ENCODE measurements around the gene GIMAP4.
"Not testable (repeated sequence)": the region's sequence is repeated elsewhere in the genome, so short reads cannot be mapped to it uniquely, and the experiment has no call there.

Gene GIMAP4

GRCh38 chr7:150567169-150567568 lies at the start of gene GIMAP4:
TSS of gene GIMAP4 (plus strand) at chr7:150567390. CDS start at chr7:150569902, 2,512 bp downstream.
- no peaks in the 10 kb centered on the region for H3K9me3 Mint-ChIP-seq
- no peak within 1 kb of the TSS for H3K4me3 Mint-ChIP-seq
- H3K27ac Mint-ChIP-seq: no peak within 1 kb of the TSS
- DNase-seq (no peak), ATAC-seq (replicated peaks) (no peak)
- H3K27me3 Mint-ChIP-seq: peaks cover 0 to 4% of the 10 kb centered on the region in 2 donors
- peaks cover 0 to 4% of the 10 kb centered on the region in 2 donors for H3K4me1 Mint-ChIP-seq
- no peaks in the 10 kb centered on the region for H3K36me3 Mint-ChIP-seq

GRCh38 chr7:150519310-150519709 lies 47.9 kb upstream of the GIMAP4 start:
- Mint-ChIP-seq H3K27ac (no peak overlapping the region), H3K36me3 (no peaks in the 10 kb centered on the region), H3K4me3 (no peak overlapping the region), H3K9me3 (no peaks in the 10 kb centered on the region), H3K27me3 (peaks cover 7 to 8% of the 10 kb centered on the region in 2 donors), H3K4me1 (peaks cover 6 to 8% of the 10 kb centered on the region in 2 donors)
- DNase-seq (no peak), ATAC-seq (replicated peaks) (no peak)

DNA sequence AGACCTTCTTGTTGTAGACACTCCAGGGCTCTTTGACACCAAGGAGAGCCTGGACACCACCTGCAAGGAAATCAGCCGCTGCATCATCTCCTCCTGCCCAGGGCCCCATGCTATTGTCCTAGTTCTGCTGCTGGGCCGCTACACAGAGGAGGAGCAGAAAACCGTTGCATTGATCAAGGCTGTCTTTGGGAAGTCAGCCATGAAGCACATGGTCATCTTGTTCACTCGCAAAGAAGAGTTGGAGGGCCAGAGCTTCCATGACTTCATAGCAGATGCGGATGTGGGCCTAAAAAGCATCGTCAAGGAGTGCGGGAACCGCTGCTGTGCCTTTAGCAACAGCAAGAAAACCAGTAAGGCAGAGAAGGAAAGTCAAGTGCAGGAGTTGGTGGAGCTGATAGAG lies 47.0 kb upstream of the GIMAP4 start:
- H3K27me3 Mint-ChIP-seq: no peaks in the 10 kb centered on the region
- H3K36me3 Mint-ChIP-seq: no peaks in the 10 kb centered on the region
- ATAC-seq (replicated peaks) (no peak), DNase-seq (no peak)
- no peaks in the 10 kb centered on the region for H3K9me3 Mint-ChIP-seq
- H3K4me1 Mint-ChIP-seq: no peaks in the 10 kb centered on the region
- H3K27ac Mint-ChIP-seq: no peak overlapping the region
- H3K4me3 Mint-ChIP-seq: no peak overlapping the region

- DNase-seq; ATAC-seq (replicated peaks); H3K27ac Mint-ChIP-seq; H3K36me3 Mint-ChIP-seq; H3K27me3 Mint-ChIP-seq; H3K9me3 Mint-ChIP-seq; H3K4me1 Mint-ChIP-seq; H3K4me3 Mint-ChIP-seq: not testable (repeated sequence)
These were observed 44.3 kb upstream of the GIMAP4 start for GRCh38 chr7:150522931-150523330.

DNA sequence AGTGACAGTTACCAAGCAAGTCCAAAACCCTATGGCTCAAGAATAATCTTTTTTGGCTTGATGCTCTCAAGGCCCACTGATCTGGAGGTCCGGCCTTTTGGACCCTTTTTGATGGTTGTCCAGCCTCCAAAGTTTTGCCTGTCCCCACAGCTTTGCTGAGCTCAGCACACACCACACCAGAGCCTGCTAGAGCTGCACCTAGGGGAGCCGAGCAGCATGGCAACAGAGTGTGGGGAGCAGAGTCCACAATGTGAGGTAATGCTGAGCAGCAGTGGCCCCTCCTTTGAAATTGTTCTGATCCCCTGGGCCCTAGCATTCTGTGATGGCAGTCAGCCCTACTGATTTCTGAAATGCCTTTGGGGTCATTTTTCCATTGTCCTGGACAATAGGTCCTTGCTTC lies 43.2 kb upstream of the GIMAP4 start:
- ATAC-seq (replicated peaks) (no peak), DNase-seq (no peak)
- Mint-ChIP-seq H3K9me3 (peaks cover 6 to 13% of the 10 kb centered on the region in 2 donors), H3K4me3 (no peak overlapping the region), H3K4me1 (no peaks in the 10 kb centered on the region), H3K27ac (no peak overlapping the region), H3K36me3 (no peaks in the 10 kb centered on the region), H3K27me3 (no peaks in the 10 kb centered on the region)

DNA sequence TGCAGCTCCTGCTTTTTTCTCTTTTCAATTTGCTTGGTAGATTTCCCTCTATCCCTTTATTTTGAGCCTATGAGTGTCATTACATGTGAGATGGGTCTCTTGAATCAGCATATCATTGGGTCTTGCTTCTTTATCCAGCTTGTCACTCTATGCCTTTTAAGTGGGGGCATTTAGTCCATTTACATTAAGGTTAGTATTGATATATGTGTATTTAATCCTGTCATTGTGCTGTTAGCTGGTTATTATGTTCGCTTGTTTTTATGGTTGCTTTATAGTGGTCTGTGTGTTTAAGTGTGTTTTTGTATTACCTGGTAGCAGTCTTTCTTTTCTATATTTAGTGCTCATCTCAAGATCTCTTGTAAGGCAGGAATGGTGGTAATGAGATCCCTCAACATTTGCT lies 35.5 kb upstream of the GIMAP4 start:
- Mint-ChIP-seq H3K4me1 (no peaks in the 10 kb centered on the region), H3K27ac (no peak overlapping the region), H3K9me3 (peaks cover 34 to 36% of the 10 kb centered on the region in 2 donors), H3K36me3 (peaks cover 3 to 4% of the 10 kb centered on the region in 2 donors), H3K4me3 (no peak overlapping the region), H3K27me3 (peaks cover 19 to 24% of the 10 kb centered on the region in 2 donors)
- no peak for DNase-seq
- ATAC-seq (replicated peaks): no peak

GRCh38 chr7:150538259-150538658 lies 28.9 kb upstream of the GIMAP4 start:
- no peak overlapping the region for H3K27ac Mint-ChIP-seq
- DNase-seq: no peak

DNA sequence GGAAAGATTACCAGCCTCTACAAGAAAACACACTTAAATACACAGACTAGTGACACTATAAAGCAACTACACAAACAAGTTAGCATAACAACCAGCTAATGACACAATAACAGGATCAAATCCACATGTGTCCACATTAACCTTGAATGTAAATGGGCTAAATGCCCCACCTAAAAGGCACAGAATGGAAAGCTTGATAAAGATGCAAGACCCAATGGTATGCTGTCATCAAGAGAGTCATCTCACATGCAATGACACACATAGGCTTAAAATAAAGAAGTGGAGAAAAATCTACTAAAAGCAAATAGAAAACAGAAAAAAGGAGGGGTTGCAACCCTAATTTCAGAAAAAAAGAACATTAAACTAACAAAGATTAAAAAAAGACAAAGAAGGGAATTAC lies 14.0 kb upstream of the GIMAP4 start:
- Mint-ChIP-seq H3K27me3 (peaks cover 0 to 13% of the 10 kb centered on the region in 2 donors), H3K4me1 (no peaks in the 10 kb centered on the region), H3K36me3 (no peaks in the 10 kb centered on the region)

More at GRCh38 chr7:150538259-150538658, 28.9 kb upstream of the GIMAP4 start:
- no peaks in the 10 kb centered on the region for H3K4me1 Mint-ChIP-seq
- ATAC-seq (replicated peaks): no peak
- H3K36me3 Mint-ChIP-seq: peaks cover 3 to 13% of the 10 kb centered on the region in 2 donors
- H3K27me3 Mint-ChIP-seq: peaks cover 4 to 16% of the 10 kb centered on the region in 2 donors
- H3K9me3 Mint-ChIP-seq: peaks cover 36 to 39% of the 10 kb centered on the region in 2 donors
- no peak overlapping the region for H3K4me3 Mint-ChIP-seq

DNA sequence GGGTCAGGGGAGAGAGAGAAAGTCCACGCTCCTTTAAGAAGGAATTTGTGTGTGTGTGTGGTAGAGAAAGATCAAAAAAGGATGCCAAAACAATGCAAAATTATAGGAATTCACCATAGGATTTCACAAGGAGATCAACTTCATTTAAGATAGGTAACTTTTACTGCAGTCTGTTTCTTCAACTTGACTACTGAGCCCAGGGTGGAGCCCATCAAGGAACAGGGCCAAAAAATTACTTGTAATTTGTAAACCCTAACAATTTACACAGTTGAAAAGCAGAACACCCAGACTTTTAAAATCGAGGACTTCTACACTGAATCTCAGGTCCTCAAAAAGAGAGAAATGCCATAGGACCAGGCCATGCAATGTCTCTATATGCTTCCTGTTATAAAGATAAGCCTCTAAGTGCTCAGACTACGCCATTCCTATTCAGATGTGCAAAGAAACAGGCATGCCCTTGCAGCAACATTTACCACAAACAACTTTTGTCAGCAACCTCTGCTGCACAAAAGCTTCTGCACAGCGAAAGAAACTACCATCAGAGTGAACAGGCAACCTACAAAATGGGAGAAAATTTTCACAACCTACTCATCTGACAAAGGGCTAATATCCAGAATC lies 10.6 kb upstream of the GIMAP4 start:
- Mint-ChIP-seq H3K9me3 (peaks cover 17 to 28% of the 10 kb centered on the region in 2 donors), H3K27me3 (peaks cover 0 to 8% of the 10 kb centered on the region in 2 donors), H3K4me1 (no peaks in the 10 kb centered on the region), H3K36me3 (peaks cover 0 to 2% of the 10 kb centered on the region in 2 donors), H3K27ac (no peak overlapping the region), H3K4me3 (no peak overlapping the region)
- DNase-seq: no peak
- ATAC-seq (replicated peaks): no peak

More for the DNA sequence above, 14.0 kb upstream of the GIMAP4 start:
- DNase-seq (no peak), ATAC-seq (replicated peaks) (no peak)
- Mint-ChIP-seq H3K4me3 (no peak overlapping the region), H3K27ac (no peak overlapping the region), H3K9me3 (peaks cover 15 to 16% of the 10 kb centered on the region in 2 donors)

DNA sequence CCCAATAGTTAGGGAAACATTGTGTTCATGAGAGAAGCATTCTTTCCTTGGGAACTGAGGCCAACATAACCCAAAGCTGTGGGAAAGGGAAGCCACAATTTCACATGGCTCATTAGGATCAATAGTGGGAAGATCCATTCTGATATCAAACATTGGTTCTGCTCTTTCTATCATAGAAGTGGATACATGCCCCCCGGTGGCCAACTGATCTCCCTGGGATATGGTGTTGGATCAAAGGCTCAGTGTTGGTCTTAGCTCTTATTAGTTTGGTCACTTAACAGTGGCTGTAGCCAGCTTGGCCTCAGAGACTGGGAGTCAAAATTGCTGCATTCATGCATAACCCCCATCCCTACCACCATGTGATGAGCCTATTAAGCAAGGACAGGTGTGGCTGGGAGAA lies 6.7 kb upstream of the GIMAP4 start:
- no peak overlapping the region for H3K4me3 Mint-ChIP-seq
- no peaks in the 10 kb centered on the region for H3K4me1 Mint-ChIP-seq
- DNase-seq: no peak
- ATAC-seq (replicated peaks): no peak
- H3K36me3 Mint-ChIP-seq: peaks cover 0 to 2% of the 10 kb centered on the region in 2 donors
- H3K27ac Mint-ChIP-seq: no peak overlapping the region
- H3K9me3 Mint-ChIP-seq: peaks cover 16 to 19% of the 10 kb centered on the region in 2 donors
- peaks cover 0 to 4% of the 10 kb centered on the region in 2 donors for H3K27me3 Mint-ChIP-seq

DNA sequence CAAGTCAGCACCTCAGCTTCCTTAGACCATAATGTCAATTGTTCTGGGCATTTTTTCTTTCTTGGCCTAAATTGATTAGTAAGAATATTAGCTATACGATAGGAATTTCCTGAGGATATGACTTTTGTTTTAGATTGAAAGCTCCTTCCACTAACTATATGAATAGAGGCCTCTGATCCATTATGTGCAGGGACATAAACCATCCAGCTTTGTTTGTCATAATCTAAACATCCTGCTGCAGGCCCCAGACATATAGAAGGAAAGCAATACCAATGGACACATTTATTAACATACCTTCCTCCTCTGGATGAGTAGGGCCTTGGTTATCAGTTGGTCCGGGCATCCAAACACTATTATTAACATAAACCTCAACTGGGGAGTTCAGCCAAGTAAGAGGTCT lies 4.3 kb upstream of the GIMAP4 start:
- ATAC-seq (replicated peaks): no peak
- H3K4me1 Mint-ChIP-seq: peaks cover 0 to 2% of the 10 kb centered on the region in 2 donors
- peaks cover 16 to 19% of the 10 kb centered on the region in 2 donors for H3K9me3 Mint-ChIP-seq
- H3K36me3 Mint-ChIP-seq: peaks cover 0 to 2% of the 10 kb centered on the region in 2 donors
- H3K27me3 Mint-ChIP-seq: peaks cover 0 to 4% of the 10 kb centered on the region in 2 donors
- DNase-seq: no peak
- no peak overlapping the region for H3K27ac Mint-ChIP-seq
- H3K4me3 Mint-ChIP-seq: no peak overlapping the region

- Mint-ChIP-seq H3K36me3 (peaks cover 0 to 2% of the 10 kb centered on the region in 2 donors), H3K9me3 (peaks cover 14 to 16% of the 10 kb centered on the region in 2 donors), H3K27me3 (peaks cover 0 to 4% of the 10 kb centered on the region in 2 donors), H3K27ac (no peak overlapping the region), H3K4me3 (no peak overlapping the region), H3K4me1 (peaks cover 0 to 2% of the 10 kb centered on the region in 2 donors)
- ATAC-seq (replicated peaks) (no peak), DNase-seq (no peak)
These were observed 3.2 kb upstream of the GIMAP4 start for GRCh38 chr7:150564006-150564405.

DNA sequence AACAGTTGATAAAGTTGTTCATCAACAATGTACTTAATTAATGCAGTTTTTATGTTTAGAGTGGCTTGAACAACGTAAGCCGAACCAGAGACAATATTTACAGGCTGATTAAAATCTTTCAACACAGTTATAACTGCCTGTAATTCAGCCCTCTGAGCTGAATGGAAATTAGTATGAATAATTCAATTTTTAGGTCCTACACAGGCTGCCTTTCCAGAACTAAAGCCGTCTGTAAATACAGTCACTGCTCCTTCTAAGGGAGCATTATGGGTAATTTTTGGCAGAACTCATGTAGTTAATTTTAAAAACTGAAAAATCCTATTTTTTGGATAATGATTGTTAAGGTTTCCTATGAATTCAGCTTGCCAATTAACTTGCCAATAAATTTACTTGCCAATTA lies 2.6 kb upstream of the GIMAP4 start:
- H3K36me3 Mint-ChIP-seq: peaks cover 0 to 2% of the 10 kb centered on the region in 2 donors
- no peak overlapping the region for H3K4me3 Mint-ChIP-seq
- peaks cover 0 to 4% of the 10 kb centered on the region in 2 donors for H3K27me3 Mint-ChIP-seq
- no peak overlapping the region for H3K27ac Mint-ChIP-seq
- peaks cover 0 to 4% of the 10 kb centered on the region in 2 donors for H3K4me1 Mint-ChIP-seq
- H3K9me3 Mint-ChIP-seq: peaks cover 11 to 14% of the 10 kb centered on the region in 2 donors
- no peak for DNase-seq
- ATAC-seq (replicated peaks): no peak

DNA sequence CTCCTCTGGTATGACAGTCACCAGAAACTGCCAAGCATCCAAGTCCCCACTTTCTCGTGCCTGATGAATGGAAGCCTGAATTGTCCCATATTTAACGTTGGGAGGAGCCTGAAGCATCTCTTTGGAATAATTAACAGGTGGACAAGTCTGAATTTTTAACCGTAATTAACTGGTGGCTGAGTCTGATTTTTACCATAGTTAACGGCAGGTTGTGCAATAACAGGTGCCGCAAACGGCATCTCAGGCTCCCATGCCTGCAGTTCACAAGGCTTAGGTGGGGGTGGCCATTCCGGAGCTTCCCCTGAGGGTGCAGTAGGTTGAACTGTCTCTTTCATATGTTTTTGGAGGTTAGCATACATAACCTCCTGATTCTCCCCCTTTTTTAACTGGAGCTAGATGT lies 2.0 kb upstream of the GIMAP4 start:
- H3K4me3 Mint-ChIP-seq: no peak overlapping the region

DNA sequence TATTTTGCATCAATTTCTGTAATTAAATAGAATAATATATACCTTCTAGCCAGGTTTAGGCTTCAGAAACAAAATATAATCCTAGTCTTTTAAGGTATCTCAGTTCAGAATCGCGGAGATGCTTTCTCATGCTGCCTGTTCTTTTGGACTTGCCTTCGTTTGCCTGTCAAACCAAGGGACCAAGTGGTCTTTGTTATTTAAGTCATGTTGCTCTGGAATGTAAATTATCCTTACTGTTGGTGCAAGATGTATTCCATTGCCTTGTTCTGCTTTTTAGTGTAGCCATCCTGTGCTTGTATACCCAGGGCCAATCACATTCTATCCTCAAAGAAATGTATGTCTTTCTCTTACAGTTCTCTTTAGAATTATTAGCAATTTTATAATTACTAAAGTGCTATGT lies 1.1 kb upstream of the GIMAP4 start:
- Mint-ChIP-seq H3K36me3 (peaks cover 0 to under 1% of the 10 kb centered on the region in 2 donors), H3K9me3 (peaks cover 2 to 3% of the 10 kb centered on the region in 2 donors), H3K4me1 (peaks cover 0 to 4% of the 10 kb centered on the region in 2 donors), H3K27ac (no peak overlapping the region), H3K27me3 (peaks cover 0 to 4% of the 10 kb centered on the region in 2 donors), H3K4me3 (no peak overlapping the region)
- DNase-seq: no peak
- ATAC-seq (replicated peaks): no peak

More for the DNA sequence above, 2.0 kb upstream of the GIMAP4 start:
- H3K27me3 Mint-ChIP-seq: peaks cover 0 to 4% of the 10 kb centered on the region in 2 donors
- no peak overlapping the region for H3K27ac Mint-ChIP-seq
- DNase-seq (no peak), ATAC-seq (replicated peaks) (no peak)
- peaks cover 0 to 2% of the 10 kb centered on the region in 2 donors for H3K36me3 Mint-ChIP-seq
- peaks cover 0 to 4% of the 10 kb centered on the region in 2 donors for H3K4me1 Mint-ChIP-seq
- H3K9me3 Mint-ChIP-seq: peaks cover 6 to 10% of the 10 kb centered on the region in 2 donors
